Measurements from ENCODE around the gene PI4KA.

DNA sequence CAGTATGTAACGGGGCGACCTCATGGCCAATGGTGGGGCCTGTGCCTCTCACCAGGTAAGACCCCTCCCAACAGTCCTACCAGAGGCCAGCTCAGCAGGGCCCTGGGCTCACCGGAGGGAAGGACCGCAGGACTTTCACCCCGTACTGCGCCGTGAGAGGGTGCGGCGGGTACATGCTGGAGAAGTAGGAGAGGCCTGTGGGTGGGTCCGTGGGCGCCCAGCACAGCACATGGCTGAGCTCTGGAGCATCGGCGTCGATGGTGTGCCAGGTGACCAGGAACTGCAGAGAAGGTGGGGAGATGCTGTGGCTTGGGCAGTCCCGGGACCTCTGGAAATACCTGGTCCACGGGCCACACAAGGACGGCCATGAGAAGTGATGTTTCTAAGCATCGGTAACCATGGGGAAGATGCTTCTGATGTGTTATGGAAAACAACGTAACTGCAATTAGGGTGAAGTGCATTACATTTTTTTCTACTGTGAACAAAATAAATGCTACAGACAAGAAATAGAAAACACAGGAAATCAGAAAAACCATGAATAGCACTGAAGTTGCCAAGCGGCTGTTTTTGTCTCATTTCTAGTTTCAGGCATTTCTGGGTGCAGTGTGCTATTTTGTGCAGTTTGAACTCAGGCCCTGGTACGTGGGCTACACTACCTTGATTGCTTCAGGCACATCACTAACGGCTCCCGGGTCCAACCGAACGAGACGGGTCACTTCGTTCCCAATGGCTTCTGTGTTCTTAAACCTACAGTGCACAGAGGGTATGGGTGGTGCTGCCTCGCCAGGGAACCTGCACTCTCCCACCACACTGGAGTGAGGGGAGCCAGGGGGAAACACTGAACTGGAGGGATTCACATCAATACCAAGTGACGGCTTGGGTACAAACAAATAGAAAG lies 131.2 kb downstream of the PI4KA start:
- TF ChIP-seq, protein P1, sequence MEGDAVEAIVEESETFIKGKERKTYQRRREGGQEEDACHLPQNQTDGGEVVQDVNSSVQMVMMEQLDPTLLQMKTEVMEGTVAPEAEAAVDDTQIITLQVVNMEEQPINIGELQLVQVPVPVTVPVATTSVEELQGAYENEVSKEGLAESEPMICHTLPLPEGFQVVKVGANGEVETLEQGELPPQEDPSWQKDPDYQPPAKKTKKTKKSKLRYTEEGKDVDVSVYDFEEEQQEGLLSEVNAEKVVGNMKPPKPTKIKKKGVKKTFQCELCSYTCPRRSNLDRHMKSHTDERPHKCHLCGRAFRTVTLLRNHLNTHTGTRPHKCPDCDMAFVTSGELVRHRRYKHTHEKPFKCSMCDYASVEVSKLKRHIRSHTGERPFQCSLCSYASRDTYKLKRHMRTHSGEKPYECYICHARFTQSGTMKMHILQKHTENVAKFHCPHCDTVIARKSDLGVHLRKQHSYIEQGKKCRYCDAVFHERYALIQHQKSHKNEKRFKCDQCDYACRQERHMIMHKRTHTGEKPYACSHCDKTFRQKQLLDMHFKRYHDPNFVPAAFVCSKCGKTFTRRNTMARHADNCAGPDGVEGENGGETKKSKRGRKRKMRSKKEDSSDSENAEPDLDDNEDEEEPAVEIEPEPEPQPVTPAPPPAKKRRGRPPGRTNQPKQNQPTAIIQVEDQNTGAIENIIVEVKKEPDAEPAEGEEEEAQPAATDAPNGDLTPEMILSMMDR (IDR thresholded peaks at IDR 0.05; ENCODE audit: insufficient read depth, low read length): no peak
- TF ChIP-seq POLR2AphosphoS5 (IDR thresholded peaks at IDR 0.05; ENCODE audit: low read depth) (no peak), GABPA (IDR thresholded peaks at IDR 0.05; ENCODE audit: low read depth) (no peak)
- TF ChIP-seq, protein P2, sequence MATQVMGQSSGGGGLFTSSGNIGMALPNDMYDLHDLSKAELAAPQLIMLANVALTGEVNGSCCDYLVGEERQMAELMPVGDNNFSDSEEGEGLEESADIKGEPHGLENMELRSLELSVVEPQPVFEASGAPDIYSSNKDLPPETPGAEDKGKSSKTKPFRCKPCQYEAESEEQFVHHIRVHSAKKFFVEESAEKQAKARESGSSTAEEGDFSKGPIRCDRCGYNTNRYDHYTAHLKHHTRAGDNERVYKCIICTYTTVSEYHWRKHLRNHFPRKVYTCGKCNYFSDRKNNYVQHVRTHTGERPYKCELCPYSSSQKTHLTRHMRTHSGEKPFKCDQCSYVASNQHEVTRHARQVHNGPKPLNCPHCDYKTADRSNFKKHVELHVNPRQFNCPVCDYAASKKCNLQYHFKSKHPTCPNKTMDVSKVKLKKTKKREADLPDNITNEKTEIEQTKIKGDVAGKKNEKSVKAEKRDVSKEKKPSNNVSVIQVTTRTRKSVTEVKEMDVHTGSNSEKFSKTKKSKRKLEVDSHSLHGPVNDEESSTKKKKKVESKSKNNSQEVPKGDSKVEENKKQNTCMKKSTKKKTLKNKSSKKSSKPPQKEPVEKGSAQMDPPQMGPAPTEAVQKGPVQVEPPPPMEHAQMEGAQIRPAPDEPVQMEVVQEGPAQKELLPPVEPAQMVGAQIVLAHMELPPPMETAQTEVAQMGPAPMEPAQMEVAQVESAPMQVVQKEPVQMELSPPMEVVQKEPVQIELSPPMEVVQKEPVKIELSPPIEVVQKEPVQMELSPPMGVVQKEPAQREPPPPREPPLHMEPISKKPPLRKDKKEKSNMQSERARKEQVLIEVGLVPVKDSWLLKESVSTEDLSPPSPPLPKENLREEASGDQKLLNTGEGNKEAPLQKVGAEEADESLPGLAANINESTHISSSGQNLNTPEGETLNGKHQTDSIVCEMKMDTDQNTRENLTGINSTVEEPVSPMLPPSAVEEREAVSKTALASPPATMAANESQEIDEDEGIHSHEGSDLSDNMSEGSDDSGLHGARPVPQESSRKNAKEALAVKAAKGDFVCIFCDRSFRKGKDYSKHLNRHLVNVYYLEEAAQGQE (IDR thresholded peaks at IDR 0.05; ENCODE audit: insufficient replicate concordance, low read depth): no peak

Data from HL-60 (cell line).